HepG2 (cell line): ENCODE data around the gene KLHDC8B. TPM values are rescaled to one million over a fixed set of nuclear protein-coding genes. Genes with fewer than 3 reads are reported as not detected.

Experiments
- AKNA ChIP-seq: sonication (generic); formaldehyde crosslinking; IDR thresholded peaks from 2 replicates; pipeline ENCODE4 v1.4.0; 2020; ENCODE audit warnings: missing genetic modification reagents, borderline replicate concordance
- ARHGAP35 ChIP-seq: sonication (generic); formaldehyde crosslinking; IDR thresholded peaks from 2 replicates; pipeline ENCODE4 v1.9.0; 2022; ENCODE audit warnings: mild to moderate bottlenecking, inconsistent platforms, moderate library complexity, missing genetic modification reagents, borderline replicate concordance
- ATF4 ChIP-seq, 2 experiments: fragments of 450-650 bp in 1 of 2; sonication (generic) in 1 of 2; formaldehyde crosslinking; IDR thresholded peaks; 2 replicates each; pipeline versions ENCODE4 v1.5.0 to v1.8.0; 2020 to 2022; ENCODE audit warnings: mild to moderate bottlenecking in 1 of 2, missing genetic modification reagents in 1 of 2
- GATA4 ChIP-seq: sonication (generic); IDR thresholded peaks from 2 replicates; pipeline ENCODE4 v1.6.1; 2016; ENCODE audit warnings: antibody characterized with exemption, low read depth, borderline replicate concordance
- HDAC1 ChIP-seq: sonication (generic); formaldehyde crosslinking; IDR thresholded peaks from 2 replicates; pipeline ENCODE4 v1.5.1; 2020; ENCODE audit warnings: mild to moderate bottlenecking, missing genetic modification reagents
- HMG20A ChIP-seq: IDR thresholded peaks from 2 replicates; pipeline ENCODE4 v1.6.1; 2016; ENCODE audit warnings: borderline replicate concordance
- KAT8 ChIP-seq: IDR thresholded peaks from 2 replicates; pipeline ENCODE4 v1.6.1; 2016; ENCODE audit warnings: missing genetic modification reagents, missing compliant biosample characterization
- NFIC ChIP-seq: IDR thresholded peaks from 2 replicates; pipeline ENCODE4 v1.6.1; 2012; ENCODE audit warnings: mild to moderate bottlenecking, low read length, inconsistent platforms
- NONO ChIP-seq, 2 experiments: fragments of 450-650 bp in 1 of 2; sonication (generic) in 1 of 2; formaldehyde crosslinking in 1 of 2; IDR thresholded peaks in 1 of 2; conservative IDR thresholded peaks in 1 of 2; 2 replicates each; pipeline versions ENCODE4 v1.6.1 to v1.8.0; 2017 to 2022; ENCODE audit warnings: mild to moderate bottlenecking in 1 of 2, missing genetic modification reagents in 1 of 2, moderate library complexity in 1 of 2
- NPAS2 ChIP-seq: sonication (generic); formaldehyde crosslinking; IDR thresholded peaks from 2 replicates; pipeline ENCODE4 v1.8.0; 2022; ENCODE audit warnings: mild to moderate bottlenecking, missing genetic modification reagents, borderline replicate concordance
- PHF20 ChIP-seq: sonication (generic); formaldehyde crosslinking; IDR thresholded peaks from 2 replicates; pipeline ENCODE4 v1.5.0; 2020; ENCODE audit warnings: mild to moderate bottlenecking, missing genetic modification reagents
- REL ChIP-seq: sonication (generic); formaldehyde crosslinking; conservative IDR thresholded peaks from 2 replicates; pipeline ENCODE4 v1.8.0; 2022; ENCODE audit warnings: mild to moderate bottlenecking, missing genetic modification reagents, moderate library complexity
- SAP130 ChIP-seq: IDR thresholded peaks from 2 replicates; pipeline ENCODE4 v1.6.1; 2016; ENCODE audit warnings: low read depth
- SMYD3 ChIP-seq: sonication (generic); formaldehyde crosslinking; IDR thresholded peaks from 2 replicates; pipeline ENCODE4 v1.8.1; 2023; ENCODE audit warnings: mild to moderate bottlenecking, missing genetic modification reagents
- SRSF4 ChIP-seq: fragments of 200-400 bp; formaldehyde crosslinking; IDR thresholded peaks from one replicate; pipeline ENCODE4 v1.6.1; 2018; ENCODE audit warnings: mild to moderate bottlenecking, low read depth, low read length, moderate library complexity; ENCODE audit not compliant: poor library complexity, severe bottlenecking
- TERF1 ChIP-seq: sonication (generic); formaldehyde crosslinking; IDR thresholded peaks from 2 replicates; pipeline ENCODE4 v1.8.0; 2022; ENCODE audit warnings: mild to moderate bottlenecking, missing genetic modification reagents, moderate library complexity
- ZBTB44 ChIP-seq: sonication (generic); formaldehyde crosslinking; IDR thresholded peaks from 2 replicates; pipeline ENCODE4 v1.4.0; 2020; ENCODE audit warnings: missing genetic modification reagents
- ZNF17 ChIP-seq: sonication (generic); formaldehyde crosslinking; IDR thresholded peaks from 2 replicates; pipeline ENCODE4 v1.5.0; 2020; ENCODE audit warnings: mild to moderate bottlenecking, missing genetic modification reagents
- ZNF280B ChIP-seq: sonication (generic); formaldehyde crosslinking; IDR thresholded peaks from 2 replicates; pipeline ENCODE4 v1.5.0; 2020; ENCODE audit warnings: missing genetic modification reagents, mild to moderate bottlenecking, borderline replicate concordance
- ZNF282 ChIP-seq: fragments of 450-650 bp; IDR thresholded peaks from 2 replicates; pipeline ENCODE4 v1.6.1; 2018; ENCODE audit not compliant: partially characterized antibody
- polyA plus RNA-seq, 8 experiments: library from polyadenylated mRNA; depleted of rRNA in 3 of 8; stranded (reverse) in 7 of 8; unstranded in 1 of 8; fragments of >200 nt; fragmentation: Illumina TruSeq in 4 of 8; extraction: Trizol in 4 of 8; gene quantifications; 2 replicates each; pipeline versions ENCODE4 v1.2.1 to v1.2.3, GENCODE V29; 2011 to 2016; ENCODE audit warnings: low read depth in 4 of 8, missing spikeins in 1 of 8, mixed read lengths in 1 of 8; ENCODE audit not compliant: insufficient read depth in 1 of 8
- total RNA-seq, 5 experiments: library from RNA; depleted of rRNA; stranded (reverse); fragments of >200 nt; fragmentation: Illumina TruSeq; extraction: Trizol; gene quantifications; 2 replicates each; pipeline ENCODE4 v1.2.3, GENCODE V29; 2016; ENCODE audit warnings: low read depth in 1 of 5

Gene KLHDC8B
- total and polyA plus RNA-seq, 2 of the 13 experiments (the other 11 are each of a cell fraction or from before 2014, with no cell fraction given) = 17.2 to 17.8 TPM

GRCh38 chr3:49183873-49184272, 12.5 kb downstream of the KLHDC8B start (continued):
- no peak for TF ChIP-seq ARHGAP35 (CRISPR knock-in tag)
- 0 out of 2 replicates have a peak, but pooled peaks have one; percentile 44 for TF ChIP-seq SAP130 (CRISPR knock-in tag)
- no peak for TF ChIP-seq GATA4
- no peak for TF ChIP-seq ZNF280B
- TF ChIP-seq ATF4 (CRISPR knock-in tag; IDR thresholded peaks at IDR 0.05) = 0 out of 4 replicates have a peak, but pooled peaks of 1 of the 2 experiments have one; percentile 19
- TF ChIP-seq NFIC = no peak
- TF ChIP-seq ZBTB44 (CRISPR knock-in tag) = no peak
- TF ChIP-seq SRSF4 = no peak
- TF ChIP-seq ZNF282 = no peak
- TF ChIP-seq TERF1 (CRISPR knock-in tag) = no peak
- no peak for TF ChIP-seq NONO (IDR thresholded peaks at IDR 0.05)
- no peak for TF ChIP-seq NONO (CRISPR knock-in tag; conservative IDR thresholded peaks at IDR 0.05)
- no peak for TF ChIP-seq SMYD3 (CRISPR knock-in tag)
- no peak for TF ChIP-seq NPAS2 (CRISPR knock-in tag)
- peak; percentile 30; the same call in 1 of the 2 replicates for TF ChIP-seq HDAC1 (CRISPR knock-in tag)
- 0 out of 2 replicates have a peak, but pooled peaks have one; percentile 25 for TF ChIP-seq KAT8
- no peak for TF ChIP-seq ZNF17 (CRISPR knock-in tag)
- TF ChIP-seq AKNA (CRISPR knock-in tag) = no peak
- TF ChIP-seq HMG20A (CRISPR knock-in tag) = peak; percentile 61; the same call in 1 of the 2 replicates
- no peak for TF ChIP-seq PHF20
- TF ChIP-seq REL (CRISPR knock-in tag) = no peak
